ENCODE measurements around the gene SAMD10.
"Not testable (repeated sequence)": the region's sequence is repeated elsewhere in the genome, so short reads cannot be mapped to it uniquely, and the experiment has no call there.

SAMD10 gene

DNA sequence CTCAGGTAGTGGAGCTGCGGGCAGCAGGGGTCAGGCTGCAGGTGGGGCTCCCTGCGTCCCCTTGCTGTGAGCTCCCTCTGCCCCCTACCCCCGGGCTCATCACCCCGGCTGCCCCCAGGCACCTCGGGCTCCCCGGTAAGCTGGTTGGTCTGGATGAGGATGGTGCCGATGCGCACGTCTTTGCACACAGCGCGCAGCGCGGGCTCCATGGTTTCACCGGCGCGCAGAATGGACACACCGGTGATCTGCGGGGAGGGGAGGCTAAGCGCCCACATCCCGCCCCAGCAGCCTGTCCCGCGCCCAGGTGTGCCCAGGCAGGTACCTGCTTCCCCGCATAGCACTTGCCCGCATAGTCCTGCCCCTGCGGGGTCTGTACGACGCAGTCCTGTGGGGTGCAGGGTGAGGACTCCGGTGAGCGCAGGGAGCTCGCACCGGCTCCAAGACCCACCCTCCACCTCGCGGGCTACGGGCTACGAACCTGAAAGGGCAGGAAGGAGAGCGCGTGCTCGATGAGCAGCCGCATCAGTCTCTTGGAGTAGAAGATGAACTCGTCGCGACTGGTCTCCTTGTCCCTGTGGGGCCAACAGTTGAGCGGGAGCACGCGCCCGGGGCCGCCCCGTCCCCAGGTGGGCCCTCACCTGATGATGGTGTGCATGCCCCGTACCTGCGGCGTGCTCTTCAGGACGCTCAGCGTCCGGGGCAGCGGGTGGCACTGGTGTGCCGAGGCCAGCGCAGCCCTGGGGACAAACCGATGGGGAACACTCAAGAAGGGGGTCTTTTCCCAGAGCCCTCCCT lies 38.8 kb downstream of the SAMD10 start:
- no peak for DNase-seq (ENCODE audit: low spot score)

- DNase-seq (ENCODE audit: low spot score): no peak
Measured at GRCh38 chr20:63940071-63940471, 39.4 kb downstream of the SAMD10 start.

GRCh38 chr20:63939061-63939935 lies 40.1 kb downstream of the SAMD10 start:
- no peak for DNase-seq (ENCODE audit: low spot score)

DNA sequence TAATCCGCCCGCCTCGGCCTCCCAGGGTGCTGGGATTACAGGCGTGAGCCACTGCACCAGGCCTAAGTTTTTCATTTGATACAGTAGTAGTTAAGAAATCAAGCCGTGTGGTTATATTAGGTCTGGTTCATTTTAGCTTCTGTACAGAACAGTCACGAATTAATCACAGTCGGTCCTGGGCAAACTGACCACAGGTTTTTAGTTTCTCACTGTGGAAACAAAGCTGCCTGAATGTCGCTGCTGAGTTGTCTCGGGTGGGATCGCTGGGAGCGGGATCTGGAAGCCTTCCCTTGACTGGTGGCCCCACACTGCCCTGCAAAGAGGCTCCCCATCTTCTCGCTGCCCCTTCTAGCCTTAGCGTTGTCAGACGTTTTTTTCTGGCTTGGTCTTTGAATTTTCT lies 41.8 kb downstream of the SAMD10 start:
- no peak for DNase-seq (ENCODE audit: low spot score)

GRCh38 chr20:63935447-63935846 lies 44.0 kb downstream of the SAMD10 start:
- no peak for DNase-seq (ENCODE audit: low spot score)

- no peak for DNase-seq (ENCODE audit: low spot score)
Measured at GRCh38 chr20:63934271-63935068, 45.0 kb downstream of the SAMD10 start.

GRCh38 chr20:63933646-63934045 lies 45.8 kb downstream of the SAMD10 start:
- no peak for DNase-seq (ENCODE audit: low spot score)

- no peak for DNase-seq (ENCODE audit: low spot score)
Measured at GRCh38 chr20:63932606-63933160, 46.8 kb downstream of the SAMD10 start.

- no peak for DNase-seq (ENCODE audit: low spot score)
Measured at GRCh38 chr20:63931735-63932134, 47.7 kb downstream of the SAMD10 start.

GRCh38 chr20:63930971-63931553 lies 48.4 kb downstream of the SAMD10 start:
- DNase-seq (ENCODE audit: low spot score): no peak

DNA sequence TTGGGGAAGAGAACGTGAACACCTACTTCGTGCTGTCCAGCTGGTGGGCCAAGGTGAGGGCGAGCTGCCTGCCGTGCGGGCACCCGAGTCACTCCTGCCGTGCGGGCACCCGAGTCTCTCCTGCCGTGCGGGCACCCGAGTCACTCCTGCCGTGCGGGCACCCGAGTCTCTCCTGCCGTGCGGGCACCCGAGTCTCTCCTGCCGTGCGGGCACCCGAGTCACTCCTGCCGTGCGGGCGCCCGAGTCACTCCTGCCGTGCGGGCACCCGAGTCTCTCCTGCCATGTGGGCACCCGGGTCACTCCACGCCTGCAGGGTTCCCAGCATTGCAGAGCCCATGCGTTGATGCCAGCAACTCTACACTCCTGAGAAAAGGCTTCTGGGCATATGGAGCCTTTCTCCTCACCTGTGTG lies 50.0 kb downstream of the SAMD10 start:
- DNase-seq (ENCODE audit: low spot score): not testable (repeated sequence)

DNA sequence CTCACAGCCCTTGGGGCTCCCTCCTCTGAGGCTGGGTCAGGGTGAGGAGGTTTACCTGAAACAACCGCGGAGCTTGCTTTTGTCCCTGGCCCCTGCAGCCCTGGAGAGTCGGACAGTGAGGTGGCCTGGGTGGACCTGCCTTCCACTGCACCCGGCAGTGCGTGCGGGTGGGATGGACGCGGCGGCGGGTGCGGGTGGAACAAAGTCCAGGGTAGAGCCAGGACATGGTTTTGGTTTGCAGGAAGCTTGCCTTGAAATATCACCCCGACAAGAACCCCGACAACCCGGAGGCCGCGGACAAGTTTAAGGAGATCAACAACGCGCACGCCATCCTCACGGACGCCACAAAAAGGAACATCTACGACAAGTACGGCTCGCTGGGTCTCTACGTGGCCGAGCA lies 50.4 kb downstream of the SAMD10 start:
- DNase-seq (ENCODE audit: low spot score): no peak

DNA sequence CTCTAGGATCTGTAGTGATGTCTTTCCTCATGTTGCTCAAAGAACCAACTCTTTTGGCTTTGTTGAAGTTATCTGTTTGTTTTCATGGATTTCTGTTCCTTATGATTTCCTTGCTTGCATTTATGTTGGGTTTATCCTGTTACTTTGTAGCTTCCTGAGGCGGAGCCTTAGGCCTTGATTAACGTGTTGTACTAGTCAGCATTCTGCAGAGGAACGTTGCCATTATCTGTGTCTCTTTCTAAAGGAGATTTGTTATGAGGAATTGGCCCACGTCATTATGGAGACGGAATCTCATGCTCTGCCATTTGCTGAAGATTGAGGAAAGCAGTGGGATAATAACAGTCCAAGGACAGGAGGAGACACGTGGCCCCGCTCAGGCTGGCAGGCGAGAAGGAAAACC lies 53.1 kb downstream of the SAMD10 start:
- DNase-seq (ENCODE audit: low spot score): no peak

DNA sequence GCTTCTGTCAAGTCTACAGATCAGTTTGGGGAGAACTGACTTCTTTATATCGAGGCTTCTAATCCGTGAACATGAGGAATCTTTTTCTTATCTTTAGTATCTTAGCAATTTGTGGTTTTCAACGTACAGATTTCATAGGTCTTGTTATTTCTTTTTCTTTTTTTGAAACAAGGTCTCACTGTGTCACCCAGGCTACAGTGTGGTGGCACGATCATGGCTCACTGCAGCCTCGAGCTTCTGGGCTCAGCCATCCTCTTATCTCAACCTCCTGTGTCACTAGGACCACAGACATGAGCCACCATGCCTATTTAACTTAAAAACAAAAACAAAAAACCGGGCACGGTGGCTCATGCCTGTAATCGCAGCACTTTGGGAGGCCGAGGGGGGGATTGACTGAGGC lies 55.2 kb downstream of the SAMD10 start:
- no peak for DNase-seq (ENCODE audit: low spot score)

Data from left forelimb (tissue), 1 donor.